Retinal pigment epithelial cell (primary cell): Measurements from ENCODE around the gene AMH.
"Not testable (repeated sequence)": the region's sequence is repeated elsewhere in the genome, so short reads cannot be mapped to it uniquely, and the experiment has no call there.

Experiments
- DNase-seq: peaks from one replicate; pipeline ENCODE4 v3.0.0-alpha.2; 2010; ENCODE audit warnings: low read depth
- H3K4me3 ChIP-seq: 2 replicates; pipeline ENCODE4 v1.5.1; 2011; ENCODE audit warnings: mild to moderate bottlenecking, low read length, control low read depth, moderate library complexity
- TF ChIP-seq, protein P1 (sequence below): conservative IDR thresholded peaks from 2 replicates; pipeline ENCODE4 v1.5.1; 2011; ENCODE audit warnings: low read depth, low read length, control low read depth, inconsistent platforms

The AMH gene

DNA sequence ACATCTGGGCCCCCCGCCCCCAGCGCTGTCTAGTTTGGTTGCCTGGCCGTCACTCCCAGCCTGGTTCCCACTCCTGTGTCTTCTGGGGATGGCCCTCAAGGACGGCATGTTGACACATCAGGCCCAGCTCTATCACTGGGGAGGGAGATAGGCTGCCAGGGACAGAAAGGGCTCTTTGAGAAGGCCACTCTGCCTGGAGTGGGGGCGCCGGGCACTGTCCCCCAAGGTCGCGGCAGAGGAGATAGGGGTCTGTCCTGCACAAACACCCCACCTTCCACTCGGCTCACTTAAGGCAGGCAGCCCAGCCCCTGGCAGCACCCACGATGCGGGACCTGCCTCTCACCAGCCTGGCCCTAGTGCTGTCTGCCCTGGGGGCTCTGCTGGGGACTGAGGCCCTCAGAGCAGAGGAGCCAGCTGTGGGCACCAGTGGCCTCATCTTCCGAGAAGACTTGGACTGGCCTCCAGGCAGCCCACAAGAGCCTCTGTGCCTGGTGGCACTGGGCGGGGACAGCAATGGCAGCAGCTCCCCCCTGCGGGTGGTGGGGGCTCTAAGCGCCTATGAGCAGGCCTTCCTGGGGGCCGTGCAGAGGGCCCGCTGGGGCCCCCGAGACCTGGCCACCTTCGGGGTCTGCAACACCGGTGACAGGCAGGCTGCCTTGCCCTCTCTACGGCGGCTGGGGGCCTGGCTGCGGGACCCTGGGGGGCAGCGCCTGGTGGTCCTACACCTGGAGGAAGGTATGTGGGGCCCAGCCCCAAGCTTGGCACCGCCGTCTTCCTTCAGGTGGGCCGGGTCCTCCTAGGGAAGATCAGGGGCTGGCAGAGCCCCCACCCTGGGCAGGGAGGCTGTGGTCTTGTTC is at the start of gene AMH:
Gene AMH (plus strand): TSS at position 314 of the 857 bp plus-strand sequence. CDS start 10 bp downstream, at position 324.
- TF ChIP-seq, protein P1, sequence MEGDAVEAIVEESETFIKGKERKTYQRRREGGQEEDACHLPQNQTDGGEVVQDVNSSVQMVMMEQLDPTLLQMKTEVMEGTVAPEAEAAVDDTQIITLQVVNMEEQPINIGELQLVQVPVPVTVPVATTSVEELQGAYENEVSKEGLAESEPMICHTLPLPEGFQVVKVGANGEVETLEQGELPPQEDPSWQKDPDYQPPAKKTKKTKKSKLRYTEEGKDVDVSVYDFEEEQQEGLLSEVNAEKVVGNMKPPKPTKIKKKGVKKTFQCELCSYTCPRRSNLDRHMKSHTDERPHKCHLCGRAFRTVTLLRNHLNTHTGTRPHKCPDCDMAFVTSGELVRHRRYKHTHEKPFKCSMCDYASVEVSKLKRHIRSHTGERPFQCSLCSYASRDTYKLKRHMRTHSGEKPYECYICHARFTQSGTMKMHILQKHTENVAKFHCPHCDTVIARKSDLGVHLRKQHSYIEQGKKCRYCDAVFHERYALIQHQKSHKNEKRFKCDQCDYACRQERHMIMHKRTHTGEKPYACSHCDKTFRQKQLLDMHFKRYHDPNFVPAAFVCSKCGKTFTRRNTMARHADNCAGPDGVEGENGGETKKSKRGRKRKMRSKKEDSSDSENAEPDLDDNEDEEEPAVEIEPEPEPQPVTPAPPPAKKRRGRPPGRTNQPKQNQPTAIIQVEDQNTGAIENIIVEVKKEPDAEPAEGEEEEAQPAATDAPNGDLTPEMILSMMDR = no peak
- no peak for DNase-seq
- no peak within 1 kb of the TSS for H3K4me3 ChIP-seq

DNA sequence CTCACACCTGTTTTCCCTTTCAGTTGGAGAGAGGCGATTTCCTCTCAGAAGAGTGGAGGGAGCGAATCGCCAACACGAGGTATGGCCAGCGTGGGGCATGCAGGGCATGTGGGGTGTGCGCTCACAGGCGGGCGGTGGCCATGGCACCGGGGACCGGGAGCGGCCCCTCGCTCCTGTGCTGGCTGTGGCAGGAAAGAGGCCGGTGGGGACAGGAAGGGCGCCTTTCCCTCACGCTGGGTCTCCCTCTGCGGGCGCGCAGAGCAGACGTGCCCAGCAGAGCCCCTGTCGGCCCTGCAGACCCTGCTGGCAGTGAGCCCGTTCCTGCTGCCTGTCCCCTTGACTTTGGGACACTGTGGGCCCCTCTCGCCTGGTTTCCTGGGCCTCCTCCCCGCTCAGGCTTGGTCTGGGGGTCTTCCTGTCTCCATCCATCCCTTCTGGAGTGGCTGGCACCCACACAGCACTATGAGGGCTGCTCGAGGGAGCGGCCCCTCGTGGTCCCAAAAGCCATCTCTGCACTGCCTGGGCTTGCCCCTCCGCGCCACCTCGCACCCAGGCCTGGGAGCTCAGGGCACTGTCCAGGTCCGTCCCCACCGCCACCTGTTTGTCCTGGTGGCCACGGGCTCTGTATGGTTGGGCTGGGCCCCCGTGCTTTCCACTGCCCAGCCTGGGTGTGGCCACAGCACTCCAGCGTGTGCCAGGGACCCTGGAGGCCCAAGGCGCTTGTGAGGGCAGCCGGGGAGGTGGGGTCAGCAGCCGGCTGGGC is 49.1 kb upstream of the AMH start:
- H3K4me3 ChIP-seq = no peak overlapping the region
- TF ChIP-seq, protein P1 = no peak
- DNase-seq = no peak

DNA sequence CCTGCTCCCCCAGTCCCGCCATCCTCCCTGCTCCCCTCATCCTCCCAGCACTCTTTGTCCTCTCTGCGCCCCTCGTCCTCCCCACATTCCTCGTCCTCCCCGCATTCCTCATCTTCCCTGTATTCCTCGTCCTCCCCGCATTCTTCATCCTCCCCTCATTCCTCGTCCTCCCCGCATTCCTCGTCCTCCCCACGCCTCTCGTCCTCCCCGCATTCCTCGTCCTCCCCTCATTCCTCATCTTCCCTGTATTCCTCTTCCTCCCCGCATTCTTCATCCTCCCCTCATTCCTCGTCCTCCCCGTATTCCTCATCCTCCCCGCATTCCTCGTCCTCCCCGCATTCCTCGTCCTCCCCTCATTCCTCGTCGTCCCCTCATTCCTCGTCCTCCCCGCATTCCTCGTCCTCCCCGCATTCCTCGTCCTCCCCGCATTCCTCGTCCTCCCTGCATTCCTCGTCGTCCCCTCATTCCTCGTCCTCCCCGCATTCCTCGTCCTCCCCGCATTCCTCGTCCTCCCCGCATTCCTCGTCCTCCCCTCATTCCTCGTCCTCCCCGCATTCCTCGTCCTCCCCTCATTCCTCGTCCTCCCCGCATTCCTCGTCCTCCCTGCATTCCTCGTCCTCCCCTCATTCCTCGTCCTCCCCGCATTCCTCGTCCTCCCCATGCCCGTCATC is 48.4 kb upstream of the AMH start:
- DNase-seq, H3K4me3 ChIP-seq: not testable (repeated sequence)

DNA sequence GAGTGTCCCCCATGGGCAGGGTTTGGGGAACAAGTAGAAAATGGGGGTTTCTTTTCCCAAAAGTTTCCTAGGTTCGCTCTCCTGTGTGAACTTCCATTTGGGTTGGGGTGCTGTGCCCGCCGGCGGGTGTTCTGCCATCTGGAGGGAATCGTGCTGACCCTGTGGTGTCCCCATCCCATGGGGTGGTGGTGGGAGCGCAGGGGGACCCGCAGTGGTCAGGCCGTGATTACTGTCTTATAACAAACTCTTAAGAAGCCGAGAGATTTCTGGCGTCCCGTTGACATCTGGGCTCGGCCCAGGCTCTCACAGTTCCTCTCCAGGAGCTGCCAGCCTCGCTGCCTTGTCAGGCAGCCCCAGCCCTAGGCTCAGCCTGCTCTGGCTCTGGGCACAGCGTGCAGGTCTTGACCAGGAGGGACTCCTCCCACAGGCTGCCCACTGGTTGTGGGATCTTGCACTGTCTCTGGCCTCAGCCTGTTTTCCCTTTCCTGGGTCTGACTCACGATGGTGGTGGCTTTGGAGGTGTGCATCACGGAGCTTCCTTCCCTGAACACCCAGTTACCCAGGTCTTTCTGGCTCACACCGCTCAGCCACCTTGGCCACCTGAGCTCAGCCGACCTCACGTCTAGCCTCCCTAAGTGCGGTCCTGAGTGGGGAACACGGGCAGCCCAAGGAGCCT is 47.5 kb upstream of the AMH start:
- no peak for DNase-seq
- TF ChIP-seq, protein P1 = no peak
- no peak overlapping the region for H3K4me3 ChIP-seq

DNA sequence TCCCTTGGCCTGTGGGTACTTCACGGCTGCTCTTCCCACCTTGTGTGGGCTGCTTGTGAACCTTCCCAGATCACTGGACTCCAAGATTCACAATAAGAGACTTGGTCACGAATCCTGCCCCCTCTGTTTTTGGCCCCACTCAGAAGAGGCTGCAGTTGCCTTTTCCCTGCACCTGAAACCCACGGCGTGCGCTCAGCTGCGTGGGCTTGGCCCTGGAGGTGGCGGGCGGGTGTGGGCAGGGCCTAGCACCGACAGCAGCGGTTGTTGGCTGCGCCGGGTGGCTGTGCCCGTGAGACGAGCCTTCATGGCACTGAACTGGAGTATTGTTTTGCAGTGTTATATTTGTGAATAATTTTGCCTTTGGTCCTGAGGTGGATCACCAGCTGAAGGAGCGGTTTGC is 46.8 kb upstream of the AMH start:
- H3K4me3 ChIP-seq = no peak overlapping the region
- TF ChIP-seq, protein P1 = no peak
- DNase-seq = no peak

DNA sequence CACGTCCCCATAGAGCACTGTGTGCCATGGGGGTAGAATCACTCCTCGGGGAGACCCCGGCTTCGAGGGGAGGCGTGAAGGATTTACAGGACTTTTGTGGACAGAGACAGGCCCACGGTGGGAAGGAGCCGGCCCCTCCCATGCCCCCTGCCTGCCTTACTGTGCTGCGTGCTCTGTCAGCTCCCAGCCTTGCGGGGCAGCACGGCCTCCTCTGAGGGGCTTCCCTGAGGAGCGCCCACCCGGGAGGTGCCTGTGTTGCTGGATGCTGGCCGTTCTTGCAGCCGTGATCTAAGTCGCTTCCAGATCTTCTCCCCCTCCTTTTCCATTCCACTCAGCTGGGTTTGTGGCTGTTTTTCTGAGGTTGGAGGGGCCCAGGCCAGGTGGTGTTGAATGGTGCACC is 42.1 kb upstream of the AMH start:
- TF ChIP-seq, protein P1 = no peak
- no peak overlapping the region for H3K4me3 ChIP-seq
- DNase-seq = no peak
